ENCODE measurements around the gene CLEC18B.

GRCh38 chr16:74438492-74438979 lies 17.3 kb upstream of the CLEC18B start:
- TF ChIP-seq REST (IDR thresholded peaks at IDR 0.05; ENCODE audit: insufficient read depth in 1 of 2, low read depth in 2 of 2, low read length in 2 of 2) (no peak), TAF1 (IDR thresholded peaks at IDR 0.05; ENCODE audit: borderline replicate concordance, insufficient read depth, low read length) (no peak)

Measured in PFSK-1 (cell line).